Right renal cortex interstitium (tissue), 3 donors: ENCODE measurements around the gene CXCR3. TPM values are rescaled to one million over a fixed set of nuclear protein-coding genes. Genes with fewer than 3 reads are reported as not detected.

Experiments
- polyA plus RNA-seq, 3 donors: library from polyadenylated mRNA; unstranded; fragments of 120-200 nt; gene quantifications; one replicate each; pipeline ENCODE4 v1.2.1, GENCODE V29; 2013; ENCODE audit not compliant: insufficient read length in 3 of 3

The CXCR3 gene
- polyA plus RNA-seq, 3 donors: 0.10 to 0.19 (median 0.17) TPM

Other genes with a start within 250 kb of the CXCR3 start
- gene OGT, start 85.4 kb downstream of the CXCR3 start, polyA plus RNA-seq: 100 to 1,000 TPM; 160 to 210 (median 176) TPM
- gene GCNA, start 40.1 kb downstream of the CXCR3 start, polyA plus RNA-seq: 1 to 10 TPM; 2.1 to 2.5 (median 2.4) TPM
- gene CXorf49, start 99.8 kb upstream of the CXCR3 start, polyA plus RNA-seq: not detected
- not detected for gene CXorf49B, start 144.8 kb upstream of the CXCR3 start, polyA plus RNA-seq